Activated B cell treated with CpG ODN at 0.5 μM for 24 hours (primary cell): Measurements from ENCODE around the gene CA10. TPM values are rescaled to one million over a fixed set of nuclear protein-coding genes. Genes with fewer than 3 reads are reported as not detected.

ENCODE experiments used
- ATAC-seq: fragments of 200-7000 bp; cut with Tn5 transposase; one replicate; pipeline ENCODE4 v1.10.0; 2021; ENCODE audit warnings: low read depth, mild to moderate bottlenecking, moderate library complexity
- CTCF ChIA-PET: fragments of 350-600 bp; sonication (Branson Sonifier 250); formaldehyde crosslinking; loops from one replicate; lab custom pipeline; 2021; ENCODE audit warnings: antibody characterized with exemption; lab: Charles Lee
- POLR2A ChIA-PET: fragments of 350-600 bp; sonication (Branson Sonifier 250); formaldehyde crosslinking; loops from one replicate; lab custom pipeline; 2021; ENCODE audit warnings: antibody characterized with exemption; lab: Charles Lee
- DNase-seq: peaks from one replicate; pipeline ENCODE4 v3.0.0; 2022
- H3K27ac Mint-ChIP-seq: one replicate; pipeline ENCODE4 v1.8.0; 2020; ENCODE audit warnings: mixed read lengths
- H3K27me3 Mint-ChIP-seq: one replicate; pipeline ENCODE4 v1.8.0; 2021; ENCODE audit warnings: mixed read lengths
- H3K36me3 Mint-ChIP-seq: one replicate; pipeline ENCODE4 v1.8.0; 2021; ENCODE audit warnings: low read depth, mixed read lengths
- H3K4me1 Mint-ChIP-seq: one replicate; pipeline ENCODE4 v1.8.0; 2021; ENCODE audit warnings: mixed read lengths
- H3K4me3 Mint-ChIP-seq: one replicate; pipeline ENCODE4 v1.8.0; 2020; ENCODE audit warnings: mild to moderate bottlenecking, mixed read lengths
- H3K9me3 Mint-ChIP-seq: one replicate; pipeline ENCODE4 v1.8.0; 2020; ENCODE audit warnings: mixed read lengths
- intact Hi-C: fragments of 100-400 bp; cut with micrococcal nuclease; formaldehyde crosslinking; loops from one replicate; pipeline ENCODE4 v1.15.1; 2024
- total RNA-seq: library from RNA; stranded (reverse); gene quantifications from 2 replicates; pipeline ENCODE4 v1.2.3, GENCODE V29; 2022
- TF ChIP-seq, protein P1 (sequence below): fragments of 200-600 bp; IDR thresholded peaks from one replicate; pipeline ENCODE4 v1.8.0; 2022; ENCODE audit warnings: antibody characterized with exemption, mild to moderate bottlenecking

The CA10 gene
- total RNA-seq, 1 donor from 2014 or later, result not detected

DNA sequence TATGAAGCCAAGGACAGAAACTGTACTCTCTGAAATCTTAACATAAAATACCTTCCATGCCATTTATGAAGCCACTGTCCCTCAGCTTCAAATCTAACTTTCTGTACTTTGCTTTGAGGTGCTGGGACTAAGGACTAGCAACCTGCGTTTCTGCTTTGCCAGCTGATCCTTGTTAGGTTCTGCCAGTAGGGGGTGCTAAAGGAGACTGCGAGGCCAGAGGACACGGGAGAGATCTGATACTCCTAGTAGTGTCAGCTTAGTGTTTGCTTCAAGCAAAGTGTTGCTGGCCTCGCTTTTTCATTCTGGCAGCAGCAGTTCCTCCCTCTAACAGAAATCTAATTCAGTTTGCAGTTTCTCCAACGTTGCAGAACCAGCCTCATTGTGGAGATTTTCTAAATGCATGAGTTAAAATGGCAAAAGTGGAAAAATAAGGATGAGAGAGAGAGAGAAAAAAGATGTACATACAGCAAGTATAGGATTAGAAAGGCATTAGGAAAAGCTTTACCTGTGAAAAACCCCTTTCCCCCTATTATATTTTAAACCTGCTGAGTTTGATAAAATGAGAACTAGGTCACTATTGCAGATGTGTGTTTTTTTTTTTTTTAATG lies 297.5 kb downstream of the CA10 start:
- H3K9me3 Mint-ChIP-seq, result peaks cover 2% of the 10 kb centered on the region
- H3K36me3 Mint-ChIP-seq, result no peaks in the 10 kb centered on the region
- intact Hi-C loops, result no loop called here
- H3K27ac Mint-ChIP-seq, result no peak overlapping the region
- CTCF ChIA-PET, result no interaction called here
- POLR2A ChIA-PET, result no interaction called here
- no peaks in the 10 kb centered on the region for H3K27me3 Mint-ChIP-seq
- TF ChIP-seq, protein P1, sequence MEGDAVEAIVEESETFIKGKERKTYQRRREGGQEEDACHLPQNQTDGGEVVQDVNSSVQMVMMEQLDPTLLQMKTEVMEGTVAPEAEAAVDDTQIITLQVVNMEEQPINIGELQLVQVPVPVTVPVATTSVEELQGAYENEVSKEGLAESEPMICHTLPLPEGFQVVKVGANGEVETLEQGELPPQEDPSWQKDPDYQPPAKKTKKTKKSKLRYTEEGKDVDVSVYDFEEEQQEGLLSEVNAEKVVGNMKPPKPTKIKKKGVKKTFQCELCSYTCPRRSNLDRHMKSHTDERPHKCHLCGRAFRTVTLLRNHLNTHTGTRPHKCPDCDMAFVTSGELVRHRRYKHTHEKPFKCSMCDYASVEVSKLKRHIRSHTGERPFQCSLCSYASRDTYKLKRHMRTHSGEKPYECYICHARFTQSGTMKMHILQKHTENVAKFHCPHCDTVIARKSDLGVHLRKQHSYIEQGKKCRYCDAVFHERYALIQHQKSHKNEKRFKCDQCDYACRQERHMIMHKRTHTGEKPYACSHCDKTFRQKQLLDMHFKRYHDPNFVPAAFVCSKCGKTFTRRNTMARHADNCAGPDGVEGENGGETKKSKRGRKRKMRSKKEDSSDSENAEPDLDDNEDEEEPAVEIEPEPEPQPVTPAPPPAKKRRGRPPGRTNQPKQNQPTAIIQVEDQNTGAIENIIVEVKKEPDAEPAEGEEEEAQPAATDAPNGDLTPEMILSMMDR, result no peak
- ATAC-seq, result no peak
- no peaks in the 10 kb centered on the region for H3K4me1 Mint-ChIP-seq
- no peak for DNase-seq
- H3K4me3 Mint-ChIP-seq, result no peak overlapping the region

DNA sequence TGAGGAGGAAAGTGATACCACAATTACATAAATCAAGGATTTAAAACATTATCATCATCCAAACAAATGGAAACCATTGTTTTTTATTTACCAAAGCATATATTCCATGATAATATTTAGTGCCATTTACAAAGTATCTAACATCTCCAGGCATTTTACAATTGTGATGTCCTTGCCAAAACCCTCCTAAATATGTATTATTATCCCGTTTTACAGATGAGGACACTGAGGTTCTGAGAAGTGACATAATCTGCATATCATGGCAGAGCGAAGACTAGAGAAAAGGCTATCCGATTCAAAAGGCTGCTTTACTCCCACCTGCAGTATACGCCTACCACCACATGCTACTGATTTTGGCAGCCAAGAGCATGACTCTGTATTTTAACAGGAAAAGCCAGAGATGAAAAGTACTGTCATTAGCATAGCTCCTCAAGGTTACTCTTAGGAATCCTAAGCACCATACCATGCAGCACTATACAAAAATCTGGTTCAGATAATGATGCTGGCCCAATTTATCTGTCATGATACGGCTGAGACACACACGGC lies 301.4 kb downstream of the CA10 start:
- H3K27ac Mint-ChIP-seq, result no peak overlapping the region
- no peaks in the 10 kb centered on the region for H3K9me3 Mint-ChIP-seq
- H3K27me3 Mint-ChIP-seq, result no peaks in the 10 kb centered on the region
- no peak for ATAC-seq
- no peak for DNase-seq
- H3K36me3 Mint-ChIP-seq, result no peaks in the 10 kb centered on the region
- TF ChIP-seq, protein P1, result no peak
- intact Hi-C loops, result no loop called here
- CTCF ChIA-PET, result no interaction called here
- no peaks in the 10 kb centered on the region for H3K4me1 Mint-ChIP-seq
- POLR2A ChIA-PET, result no interaction called here
- H3K4me3 Mint-ChIP-seq, result no peak overlapping the region

DNA sequence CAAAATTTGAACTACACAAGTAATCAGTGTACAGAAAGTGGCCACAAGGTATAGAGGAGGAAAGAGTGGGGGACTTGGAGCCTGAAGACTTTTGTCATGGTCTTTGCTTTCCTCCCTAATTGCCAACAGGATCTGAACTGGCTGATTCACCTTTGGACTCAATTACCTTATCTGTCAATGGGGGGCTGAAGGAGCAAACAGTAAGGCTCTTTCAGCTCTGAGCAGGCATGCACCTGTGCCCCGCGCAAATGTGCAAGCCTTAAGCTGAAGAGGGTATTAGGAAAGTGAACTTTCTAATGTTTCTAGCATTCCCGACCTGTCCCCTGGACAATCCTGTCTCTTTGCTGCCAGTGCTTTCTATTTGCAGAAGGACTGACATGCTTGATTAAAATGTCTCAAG lies 302.7 kb downstream of the CA10 start:
- no peak overlapping the region for H3K4me3 Mint-ChIP-seq
- POLR2A ChIA-PET, result no interaction called here
- CTCF ChIA-PET, result no interaction called here
- DNase-seq (no peak), ATAC-seq (no peak)
- H3K9me3 Mint-ChIP-seq, result no peaks in the 10 kb centered on the region
- H3K36me3 Mint-ChIP-seq, result no peaks in the 10 kb centered on the region
- no peaks in the 10 kb centered on the region for H3K4me1 Mint-ChIP-seq
- peaks cover 2% of the 10 kb centered on the region for H3K27me3 Mint-ChIP-seq
- TF ChIP-seq, protein P1, result no peak
- intact Hi-C loops, result no loop called here
- no peak overlapping the region for H3K27ac Mint-ChIP-seq

DNA sequence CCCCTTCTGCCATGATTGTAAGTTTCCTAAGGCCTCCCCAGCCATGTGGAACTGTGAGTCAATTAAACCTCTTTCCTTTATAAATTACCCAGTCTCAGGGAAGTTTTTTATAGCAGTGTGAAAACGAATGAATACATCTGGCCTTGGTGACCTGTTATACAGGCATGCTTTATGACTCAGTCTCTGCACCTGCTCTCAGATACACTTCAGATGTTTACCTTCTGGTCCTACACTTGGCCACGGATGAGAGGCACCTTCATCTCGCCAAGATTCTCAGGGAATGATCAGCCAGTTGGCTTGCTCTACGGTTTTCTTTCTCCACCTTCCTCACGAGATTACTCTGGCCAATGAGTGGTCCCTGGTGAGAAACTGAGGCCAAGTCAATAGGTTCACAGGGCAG lies 304.7 kb downstream of the CA10 start:
- ChIA-PET CTCF (no interaction called here), POLR2A (no interaction called here)
- DNase-seq (no peak), ATAC-seq (no peak)
- Mint-ChIP-seq H3K27ac (no peak overlapping the region), H3K36me3 (no peaks in the 10 kb centered on the region), H3K4me1 (no peaks in the 10 kb centered on the region), H3K4me3 (no peak overlapping the region), H3K27me3 (peaks cover 2% of the 10 kb centered on the region), H3K9me3 (no peaks in the 10 kb centered on the region)
- TF ChIP-seq, protein P1, result no peak
- intact Hi-C loops, result no loop called here

DNA sequence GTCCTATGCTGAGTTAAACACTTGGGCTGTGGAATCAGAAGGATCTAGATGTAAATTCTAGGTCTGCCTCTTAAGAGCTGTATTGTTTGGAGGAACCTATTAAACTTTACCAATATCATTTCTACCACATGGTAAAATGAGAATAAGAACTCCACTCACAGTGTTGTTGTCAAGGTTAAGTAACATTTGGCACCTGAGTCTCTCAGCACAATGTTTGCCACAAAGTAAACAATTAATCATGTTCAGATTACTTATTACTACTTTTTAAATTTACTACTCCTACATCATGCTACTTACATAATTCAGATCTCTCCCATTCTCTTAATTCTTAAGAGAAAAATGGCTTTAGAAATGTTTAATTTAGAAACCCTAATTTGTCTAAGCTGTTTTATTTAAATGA lies 305.9 kb downstream of the CA10 start:
- CTCF ChIA-PET, result no interaction called here
- TF ChIP-seq, protein P1, result no peak
- Mint-ChIP-seq H3K9me3 (no peaks in the 10 kb centered on the region), H3K36me3 (no peaks in the 10 kb centered on the region), H3K4me3 (no peak overlapping the region), H3K27me3 (peaks cover 2% of the 10 kb centered on the region), H3K4me1 (no peaks in the 10 kb centered on the region), H3K27ac (no peak overlapping the region)
- ATAC-seq (no peak), DNase-seq (no peak)
- intact Hi-C loops, result no loop called here
- POLR2A ChIA-PET, result no interaction called here
